ENCODE data around the gene ENOX1.

- TF ChIP-seq CTCF (IDR thresholded peaks at IDR 0.05) (no peak), POLR2A (IDR thresholded peaks at IDR 0.05) (no peak)
Observed at GRCh38 chr13:43805071-43805468, 18.3 kb upstream of the ENOX1 start.
